Measurements from ENCODE around the gene IL1RAPL1.
A peak's percentile ranks its signal among the peaks of the same experiment; 100 is the strongest.

The IL1RAPL1 gene

GRCh38 chrX:29935455-29935854, 1348.2 kb downstream of the IL1RAPL1 start:
- in situ Hi-C loops (cut with HindIII; ENCODE audit: low sequenced_read_pairs): no loop called here
- TF ChIP-seq CTCF (IDR thresholded peaks at IDR 0.05; ENCODE audit: low read depth, low read length): no peak
- no peak for DNase-seq (ENCODE audit: low read depth, low spot score)
- no peak overlapping the region for H3K4me3 ChIP-seq (ENCODE audit: low read depth, low read length)

GRCh38 chrX:29940750-29941149, 1353.5 kb downstream of the IL1RAPL1 start:
- H3K4me3 ChIP-seq (ENCODE audit: low read depth, low read length): no peak overlapping the region
- no peak for TF ChIP-seq CTCF (IDR thresholded peaks at IDR 0.05; ENCODE audit: low read depth, low read length)
- DNase-seq (ENCODE audit: low read depth, low spot score): no peak
- in situ Hi-C loops (cut with HindIII; ENCODE audit: low sequenced_read_pairs): no loop called here

GRCh38 chrX:29941287-29941686, 1354.0 kb downstream of the IL1RAPL1 start:
- in situ Hi-C loops (cut with HindIII; ENCODE audit: low sequenced_read_pairs): no loop called here
- no peak for TF ChIP-seq CTCF (IDR thresholded peaks at IDR 0.05; ENCODE audit: low read depth, low read length)
- no peak overlapping the region for H3K4me3 ChIP-seq (ENCODE audit: low read depth, low read length)
- no peak for DNase-seq (ENCODE audit: low read depth, low spot score)

- H3K4me3 ChIP-seq (ENCODE audit: low read depth, low read length): no peak overlapping the region
- no peak for DNase-seq (ENCODE audit: low read depth, low spot score)
- no peak for TF ChIP-seq CTCF (IDR thresholded peaks at IDR 0.05; ENCODE audit: low read depth, low read length)
- in situ Hi-C loops (cut with HindIII; ENCODE audit: low sequenced_read_pairs): no loop called here
These were observed 1360.0 kb downstream of the IL1RAPL1 start for GRCh38 chrX:29947225-29947624.

GRCh38 chrX:29948653-29949052, 1361.4 kb downstream of the IL1RAPL1 start:
- in situ Hi-C loops (cut with HindIII; ENCODE audit: low sequenced_read_pairs): no loop called here
- TF ChIP-seq CTCF (IDR thresholded peaks at IDR 0.05; ENCODE audit: low read depth, low read length): no peak
- DNase-seq (ENCODE audit: low read depth, low spot score): peak; percentile 7
- H3K4me3 ChIP-seq (ENCODE audit: low read depth, low read length): no peak overlapping the region

- DNase-seq (ENCODE audit: low read depth, low spot score): no peak
- in situ Hi-C loops (cut with HindIII; ENCODE audit: low sequenced_read_pairs): no loop called here
- TF ChIP-seq CTCF (IDR thresholded peaks at IDR 0.05; ENCODE audit: low read depth, low read length): no peak
- H3K4me3 ChIP-seq (ENCODE audit: low read depth, low read length): no peak overlapping the region
These were observed 1364.8 kb downstream of the IL1RAPL1 start for GRCh38 chrX:29952016-29952415.

GRCh38 chrX:29962061-29962460, 1374.8 kb downstream of the IL1RAPL1 start:
- no peak for TF ChIP-seq CTCF (IDR thresholded peaks at IDR 0.05; ENCODE audit: low read depth, low read length)
- no peak for DNase-seq (ENCODE audit: low read depth, low spot score)
- in situ Hi-C loops (cut with HindIII; ENCODE audit: low sequenced_read_pairs): no loop called here

More at GRCh38 chrX:29962061-29962460, 1374.8 kb downstream of the IL1RAPL1 start:
- no peak overlapping the region for H3K4me3 ChIP-seq (ENCODE audit: low read depth, low read length)
